Activated T-helper 2 cell treated with anti-CD3 and anti-CD28 coated beads, Interferon-gamma antibody, Interleukin-2, Interleukin-4, amounts not matched to agents 10 μg/mL and 5 μg/mL and 100 μg/mL, durations not matched to agents 14 hours and 24 hours and 36 hours (primary cell): ENCODE results near the gene DNAH10. TPM values are rescaled to one million over a fixed set of nuclear protein-coding genes. Genes with fewer than 3 reads are reported as not detected.

ENCODE experiments used
- DNase-seq: peaks from one replicate; pipeline ENCODE4 v3.0.0; 2021; ENCODE audit warnings: low spot score
- H3K27ac Mint-ChIP-seq: one replicate; pipeline ENCODE4 v1.8.0; 2021; ENCODE audit warnings: mixed read lengths
- H3K27me3 Mint-ChIP-seq: one replicate; pipeline ENCODE4 v1.8.0; 2021; ENCODE audit warnings: low read depth, mixed read lengths
- H3K36me3 Mint-ChIP-seq: one replicate; pipeline ENCODE4 v1.8.0; 2021; ENCODE audit warnings: low read depth, mixed read lengths
- H3K4me1 Mint-ChIP-seq: one replicate; pipeline ENCODE4 v1.8.0; 2021; ENCODE audit warnings: low read depth, mixed read lengths
- H3K4me3 Mint-ChIP-seq: one replicate; pipeline ENCODE4 v1.8.0; 2021; ENCODE audit warnings: low read depth, mild to moderate bottlenecking, moderate library complexity, mixed read lengths
- H3K9me3 Mint-ChIP-seq: one replicate; pipeline ENCODE4 v1.8.0; 2021; ENCODE audit warnings: mixed read lengths
- intact Hi-C: fragments of 100-400 bp; cut with micrococcal nuclease; formaldehyde crosslinking; loops from one replicate; pipeline ENCODE4 v1.15.1; 2023
- total RNA-seq: library from RNA; stranded (reverse); gene quantifications from 2 replicates; pipeline ENCODE4 v1.2.3, GENCODE V29; 2022

The DNAH10 gene
- total RNA-seq, 1 donor from 2014 or later = 0.25 TPM

- Mint-ChIP-seq H3K4me3 (no peak overlapping the region), H3K9me3 (no peaks in the 10 kb centered on the region), H3K4me1 (peaks cover 20% of the 10 kb centered on the region), H3K36me3 (peaks cover 68% of the 10 kb centered on the region), H3K27ac (no peak overlapping the region), H3K27me3 (no peaks in the 10 kb centered on the region)
- intact Hi-C loops = no loop called here
- no peak for DNase-seq
Observed at GRCh38 chr12:123752046-123752445, 10.1 kb upstream of the DNAH10 start.

- intact Hi-C loops = no loop called here
- H3K36me3 Mint-ChIP-seq = peaks cover 61% of the 10 kb centered on the region
Observed at GRCh38 chr12:123754041-123754772, 7.9 kb upstream of the DNAH10 start.

GRCh38 chr12:123757561-123757960 lies 4.5 kb upstream of the DNAH10 start:
- H3K4me1 Mint-ChIP-seq = peaks cover 5% of the 10 kb centered on the region
- intact Hi-C loops = no loop called here
- no peaks in the 10 kb centered on the region for H3K27me3 Mint-ChIP-seq
- H3K9me3 Mint-ChIP-seq = no peaks in the 10 kb centered on the region
- H3K36me3 Mint-ChIP-seq = peaks cover 47% of the 10 kb centered on the region
- DNase-seq = no peak
- H3K4me3 Mint-ChIP-seq = no peak overlapping the region
- no peak overlapping the region for H3K27ac Mint-ChIP-seq

More at GRCh38 chr12:123754041-123754772, 7.9 kb upstream of the DNAH10 start:
- no peak overlapping the region for H3K27ac Mint-ChIP-seq
- H3K9me3 Mint-ChIP-seq = no peaks in the 10 kb centered on the region
- no peak for DNase-seq
- peaks cover 13% of the 10 kb centered on the region for H3K4me1 Mint-ChIP-seq
- H3K27me3 Mint-ChIP-seq = no peaks in the 10 kb centered on the region
- no peak overlapping the region for H3K4me3 Mint-ChIP-seq

GRCh38 chr12:123760267-123760938 lies 1.7 kb upstream of the DNAH10 start:
- Mint-ChIP-seq H3K36me3 (peaks cover 30% of the 10 kb centered on the region), H3K4me1 (peaks cover 5% of the 10 kb centered on the region), H3K27me3 (no peaks in the 10 kb centered on the region), H3K9me3 (no peaks in the 10 kb centered on the region), H3K4me3 (peak overlapping the region; percentile 30), H3K27ac (no peak overlapping the region)
- intact Hi-C loops = loop anchor here (10.0 kb wide), 1 partner anchor 46 kb away; the partner anchor contains the start of gene ATP6V0A2
- DNase-seq = no peak

GRCh38 chr12:123762715-123763052 lies 583 bp downstream of the DNAH10 start:
- Mint-ChIP-seq H3K27ac (no peak overlapping the region), H3K27me3 (peaks cover 5% of the 10 kb centered on the region), H3K36me3 (peaks cover 20% of the 10 kb centered on the region), H3K4me1 (peaks cover 12% of the 10 kb centered on the region), H3K9me3 (no peaks in the 10 kb centered on the region), H3K4me3 (peak overlapping the region; percentile 49)
- DNase-seq = no peak
- intact Hi-C loops = loop anchor here (10.0 kb wide), 1 partner anchor 48 kb away; the partner anchor contains the start of gene ATP6V0A2

GRCh38 chr12:123763093-123763492 lies 992 bp downstream of the DNAH10 start:
- Mint-ChIP-seq H3K27me3 (peaks cover 5% of the 10 kb centered on the region), H3K36me3 (peaks cover 16% of the 10 kb centered on the region), H3K4me3 (no peak overlapping the region), H3K27ac (no peak overlapping the region), H3K9me3 (no peaks in the 10 kb centered on the region), H3K4me1 (peaks cover 14% of the 10 kb centered on the region)
- intact Hi-C loops = loop anchor here (10.0 kb wide), 1 partner anchor 48 kb away; the partner anchor contains the start of gene ATP6V0A2
- DNase-seq = no peak

GRCh38 chr12:123764109-123764508 lies 2.0 kb downstream of the DNAH10 start:
- Mint-ChIP-seq H3K36me3 (peaks cover 14% of the 10 kb centered on the region), H3K9me3 (no peaks in the 10 kb centered on the region), H3K4me3 (no peak overlapping the region), H3K27ac (no peak overlapping the region), H3K27me3 (peaks cover 5% of the 10 kb centered on the region), H3K4me1 (peaks cover 16% of the 10 kb centered on the region)
- no peak for DNase-seq
- intact Hi-C loops = loop anchor here (10.0 kb wide), 1 partner anchor 49 kb away; the partner anchor contains the start of gene ATP6V0A2

- H3K27ac Mint-ChIP-seq = no peak overlapping the region
- peaks cover 16% of the 10 kb centered on the region for H3K4me1 Mint-ChIP-seq
- DNase-seq = no peak
- H3K4me3 Mint-ChIP-seq = no peak overlapping the region
- H3K36me3 Mint-ChIP-seq = peaks cover 2% of the 10 kb centered on the region
- H3K27me3 Mint-ChIP-seq = peaks cover 5% of the 10 kb centered on the region
- intact Hi-C loops = loop anchor here (10.0 kb wide), 1 partner anchor 51 kb away; the partner anchor contains the start of gene ATP6V0A2
- H3K9me3 Mint-ChIP-seq = no peaks in the 10 kb centered on the region
Observed at GRCh38 chr12:123765504-123766035, 3.5 kb downstream of the DNAH10 start.

GRCh38 chr12:123767613-123768012 lies 5.5 kb downstream of the DNAH10 start:
- Mint-ChIP-seq H3K4me3 (no peak overlapping the region), H3K9me3 (no peaks in the 10 kb centered on the region), H3K27me3 (peaks cover 5% of the 10 kb centered on the region), H3K36me3 (no peaks in the 10 kb centered on the region), H3K27ac (no peak overlapping the region), H3K4me1 (peaks cover 10% of the 10 kb centered on the region)
- intact Hi-C loops = loop anchor here (10.0 kb wide), 1 partner anchor 53 kb away; the partner anchor contains the start of gene ATP6V0A2
- DNase-seq = peak; percentile 31

- H3K36me3 Mint-ChIP-seq = no peaks in the 10 kb centered on the region
- H3K4me3 Mint-ChIP-seq = no peak overlapping the region
- peaks cover 5% of the 10 kb centered on the region for H3K27me3 Mint-ChIP-seq
- H3K4me1 Mint-ChIP-seq = peaks cover 10% of the 10 kb centered on the region
- intact Hi-C loops = no loop called here
- no peak for DNase-seq
- H3K27ac Mint-ChIP-seq = no peak overlapping the region
- H3K9me3 Mint-ChIP-seq = peaks cover 7% of the 10 kb centered on the region
Observed at GRCh38 chr12:123771261-123771660, 9.2 kb downstream of the DNAH10 start.

GRCh38 chr12:123772074-123772473 lies 10.0 kb downstream of the DNAH10 start:
- Mint-ChIP-seq H3K4me1 (peaks cover 10% of the 10 kb centered on the region), H3K27me3 (peaks cover 8% of the 10 kb centered on the region), H3K36me3 (no peaks in the 10 kb centered on the region), H3K4me3 (no peak overlapping the region), H3K27ac (no peak overlapping the region), H3K9me3 (peaks cover 7% of the 10 kb centered on the region)
- intact Hi-C loops = no loop called here
- no peak for DNase-seq

GRCh38 chr12:123773375-123773774 lies 11.3 kb downstream of the DNAH10 start:
- intact Hi-C loops = no loop called here
- H3K27ac Mint-ChIP-seq = no peak overlapping the region
- H3K27me3 Mint-ChIP-seq = peaks cover 2% of the 10 kb centered on the region
- no peak overlapping the region for H3K4me3 Mint-ChIP-seq
- H3K9me3 Mint-ChIP-seq = peaks cover 7% of the 10 kb centered on the region
- peaks cover under 1% of the 10 kb centered on the region for H3K4me1 Mint-ChIP-seq
- no peak for DNase-seq
- H3K36me3 Mint-ChIP-seq = no peaks in the 10 kb centered on the region

GRCh38 chr12:123779551-123779950 lies 17.4 kb downstream of the DNAH10 start:
- no peak overlapping the region for H3K4me3 Mint-ChIP-seq
- no peaks in the 10 kb centered on the region for H3K4me1 Mint-ChIP-seq
- DNase-seq = no peak
- no peak overlapping the region for H3K27ac Mint-ChIP-seq
- no peaks in the 10 kb centered on the region for H3K9me3 Mint-ChIP-seq
- H3K27me3 Mint-ChIP-seq = peaks cover 6% of the 10 kb centered on the region
- intact Hi-C loops = no loop called here
- H3K36me3 Mint-ChIP-seq = no peaks in the 10 kb centered on the region
